Stimulated activated CD8-positive, alpha-beta memory T cell treated with anti-CD3 and anti-CD28 coated beads, Interleukin-4, amount 100 ng/mL, for 24 hours (primary cell): ENCODE data around the gene PRSS35.
"Not testable (repeated sequence)": the region's sequence is repeated elsewhere in the genome, so short reads cannot be mapped to it uniquely, and the experiment has no call there.

Experiments used
- DNase-seq: peaks from one replicate; pipeline ENCODE4 v3.0.0-alpha.2; 2020; ENCODE audit warnings: low read depth

The PRSS35 gene

DNA sequence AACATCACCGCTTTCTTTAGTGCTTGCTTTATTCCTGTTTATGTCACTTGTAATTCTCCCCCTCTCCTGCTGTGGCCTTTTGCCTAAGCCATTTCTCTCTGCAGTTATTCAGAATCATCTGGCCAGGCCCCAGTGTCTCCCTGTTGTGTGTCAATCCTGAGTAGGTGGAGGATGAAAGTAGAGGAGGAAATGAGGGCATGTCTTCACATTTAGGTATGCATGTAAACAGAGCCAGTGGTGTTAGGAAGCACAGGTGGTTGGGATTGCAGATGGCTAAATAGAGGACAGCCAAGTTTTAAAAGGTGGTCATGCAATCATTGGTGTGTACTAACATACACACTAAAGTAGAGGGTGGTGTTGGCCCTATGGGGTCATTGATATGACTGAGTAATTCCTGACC lies 5.2 kb downstream of the PRSS35 start:
- DNase-seq, result no peak

DNA sequence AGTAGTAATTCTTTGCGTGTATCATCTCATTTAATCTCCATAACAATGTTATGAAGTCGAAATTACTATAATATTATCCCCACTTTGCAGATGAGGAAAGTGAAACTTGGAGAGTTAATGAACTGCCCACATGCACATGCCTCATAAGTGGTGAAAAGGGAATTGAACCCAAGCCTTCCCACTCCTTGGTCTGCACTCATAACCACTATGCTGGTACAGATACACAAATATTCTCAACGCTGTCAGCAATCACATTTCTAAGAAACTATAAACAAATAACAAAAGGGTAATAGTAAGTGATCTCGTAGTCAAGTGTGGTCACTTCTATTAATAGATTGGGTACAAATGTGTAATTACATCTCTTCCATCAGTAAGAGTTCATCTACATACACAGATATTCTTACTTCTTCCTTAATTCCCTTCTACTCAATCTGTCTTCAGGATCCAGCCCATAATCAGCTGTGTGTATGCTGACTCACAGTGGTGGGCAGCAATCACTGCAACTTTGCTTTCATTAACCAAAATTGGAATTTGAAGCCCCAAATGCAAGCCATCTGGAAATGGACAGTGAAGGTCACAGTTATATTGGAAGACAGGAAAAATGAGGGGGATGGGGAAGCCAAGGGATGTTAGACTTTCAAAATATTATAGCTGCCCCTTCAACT lies 6.6 kb downstream of the PRSS35 start:
- DNase-seq, result no peak

DNA sequence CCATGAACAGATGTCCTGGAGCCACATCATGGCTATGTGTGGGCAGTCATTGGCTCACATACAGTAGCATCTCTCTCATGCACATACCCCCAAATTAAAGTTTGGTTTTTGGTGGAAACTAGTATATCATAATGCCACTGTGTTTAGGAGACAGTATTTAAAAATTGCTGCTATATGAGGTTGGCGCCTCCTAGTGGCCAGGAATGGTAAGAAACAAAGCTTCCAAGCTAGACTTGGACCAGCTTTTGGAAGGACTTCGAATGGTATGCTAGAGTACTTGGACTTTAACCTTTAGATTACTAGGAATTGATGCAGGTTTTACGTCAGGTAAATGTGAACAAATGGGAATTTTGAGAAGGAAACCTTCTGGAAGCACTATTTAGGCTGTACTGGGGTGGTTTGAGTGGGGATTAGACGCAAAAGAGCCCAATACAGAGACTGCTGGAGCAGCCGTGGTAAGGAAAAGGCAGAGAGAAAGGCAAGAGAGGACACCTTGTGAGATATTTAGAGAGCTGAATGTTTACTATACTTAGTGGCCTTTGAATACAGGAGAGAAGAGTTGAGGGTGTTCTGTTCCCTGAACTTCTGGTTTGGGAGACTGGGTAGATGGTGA lies 23.8 kb downstream of the PRSS35 start:
- DNase-seq, result no peak

DNA sequence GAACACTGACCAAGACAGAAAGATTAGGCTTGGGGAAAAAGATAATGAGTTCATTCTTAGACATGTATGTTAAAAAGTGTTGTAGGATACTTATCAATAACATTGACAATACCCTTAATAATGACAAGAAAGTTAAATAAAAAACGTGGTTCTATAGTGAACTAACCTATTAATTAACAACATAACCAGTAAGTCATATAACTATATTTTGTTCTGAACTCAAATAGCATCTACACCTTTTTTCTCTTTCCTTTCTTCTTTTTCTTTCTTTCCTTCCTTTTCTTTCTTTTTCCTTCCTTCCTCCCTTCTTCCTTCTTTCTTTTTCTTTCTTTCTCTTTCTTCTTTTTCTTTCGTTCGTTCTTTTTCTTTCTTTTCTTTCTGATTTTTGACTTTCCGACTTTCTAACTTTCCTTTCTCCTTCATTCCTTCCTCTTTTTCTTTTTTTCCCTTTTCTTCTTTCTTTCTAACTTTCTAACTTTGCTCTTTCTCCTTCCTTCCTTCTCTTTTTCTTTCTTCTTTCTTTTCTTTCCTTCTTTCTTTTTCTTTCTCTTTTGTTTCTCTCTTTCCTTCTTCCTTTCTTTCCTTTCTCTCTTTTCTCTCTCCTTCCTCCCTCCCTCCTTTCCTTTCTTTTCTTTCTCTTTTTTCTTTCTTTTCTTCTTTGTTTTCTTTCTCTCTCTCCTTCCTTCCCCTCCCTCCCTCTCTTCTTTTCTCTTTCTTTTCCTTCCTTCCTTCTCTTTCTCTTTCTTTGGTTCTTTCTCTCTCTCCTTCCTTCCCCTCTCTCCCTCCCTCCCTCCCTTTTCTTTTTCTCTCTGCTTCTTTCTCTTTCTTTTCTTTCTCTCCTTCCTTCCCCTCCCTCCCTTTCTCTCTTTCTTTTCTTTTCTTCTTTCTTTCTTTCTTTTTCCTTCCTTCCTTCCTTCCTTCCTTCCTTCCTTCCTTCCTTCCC lies 24.6 kb downstream of the PRSS35 start:
- DNase-seq, result no peak

DNA sequence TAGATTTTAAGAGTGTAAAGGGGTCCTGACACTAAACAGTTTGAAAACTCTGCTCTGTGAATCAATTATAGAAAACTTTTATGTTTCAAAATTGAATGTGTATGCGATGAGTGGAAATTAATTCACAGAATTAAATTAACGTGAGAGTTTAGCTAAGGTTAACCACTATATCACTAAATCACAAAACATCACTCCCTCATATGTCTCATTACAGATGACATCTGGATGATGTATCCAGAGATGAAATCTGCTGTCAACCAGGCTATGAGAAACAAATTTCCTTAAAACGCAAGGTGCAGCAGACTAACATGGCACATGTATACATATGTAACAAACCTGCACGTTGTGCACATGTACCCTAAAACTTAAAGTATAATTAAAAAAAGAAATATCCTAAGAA lies 27.3 kb downstream of the PRSS35 start:
- no peak for DNase-seq

DNA sequence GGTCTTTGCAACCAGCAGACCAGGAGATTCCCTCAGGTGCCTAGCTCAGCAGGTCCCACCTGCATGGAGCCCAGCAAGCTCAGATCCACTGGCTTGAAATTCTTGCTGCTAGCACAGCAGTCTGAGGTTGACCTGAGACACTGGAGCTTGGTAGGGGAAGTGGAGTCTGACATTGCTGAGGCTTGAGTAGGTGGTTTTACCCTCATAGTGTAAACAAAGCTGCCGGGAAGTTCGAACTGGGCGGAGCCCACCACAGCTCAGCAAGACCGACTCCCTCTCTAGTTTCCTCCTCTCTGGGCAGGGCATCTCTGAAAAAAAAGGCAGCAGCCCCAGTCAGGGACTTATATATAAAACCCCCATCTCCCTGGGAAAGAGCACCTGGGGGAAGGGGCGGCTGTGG lies 34.3 kb downstream of the PRSS35 start:
- peak; percentile 1 for DNase-seq

DNA sequence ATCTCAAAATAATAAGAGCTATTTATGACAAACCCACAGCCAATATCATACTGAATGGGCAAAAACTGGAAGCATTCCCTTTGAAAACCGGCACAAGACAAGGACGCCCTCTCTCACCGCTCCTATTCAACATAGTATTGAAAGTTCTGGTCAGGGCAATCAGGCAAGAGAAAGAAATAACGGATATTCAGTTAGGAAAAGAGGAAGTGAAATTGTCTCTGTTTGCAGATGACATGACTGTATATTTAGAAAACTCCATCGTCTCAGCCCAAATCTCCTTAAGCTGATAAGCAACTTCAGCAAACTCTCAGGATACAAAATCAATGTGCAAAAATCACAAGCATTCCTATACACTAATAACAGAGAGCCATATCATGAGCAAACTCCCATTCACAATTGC lies 38.1 kb downstream of the PRSS35 start:
- not testable (repeated sequence) for DNase-seq

DNA sequence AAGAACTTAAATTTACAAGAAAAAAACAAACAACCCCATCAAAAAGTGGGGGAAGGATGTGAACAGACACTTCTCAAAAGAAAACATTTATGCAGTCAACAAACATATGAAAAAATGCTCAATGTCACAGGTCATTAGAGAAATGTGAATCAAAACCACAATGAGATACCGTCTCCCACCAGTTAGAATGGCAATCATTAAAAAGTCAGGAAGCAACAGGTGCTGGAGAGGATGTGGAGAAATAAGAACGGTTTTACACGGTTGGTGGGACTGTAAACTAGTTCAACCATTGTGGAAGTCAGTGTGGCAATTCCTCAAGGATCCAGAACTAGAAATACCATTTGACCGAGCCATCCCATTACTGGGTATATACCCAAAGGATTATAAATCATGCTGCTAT lies 39.4 kb downstream of the PRSS35 start:
- DNase-seq, result not testable (repeated sequence)

DNA sequence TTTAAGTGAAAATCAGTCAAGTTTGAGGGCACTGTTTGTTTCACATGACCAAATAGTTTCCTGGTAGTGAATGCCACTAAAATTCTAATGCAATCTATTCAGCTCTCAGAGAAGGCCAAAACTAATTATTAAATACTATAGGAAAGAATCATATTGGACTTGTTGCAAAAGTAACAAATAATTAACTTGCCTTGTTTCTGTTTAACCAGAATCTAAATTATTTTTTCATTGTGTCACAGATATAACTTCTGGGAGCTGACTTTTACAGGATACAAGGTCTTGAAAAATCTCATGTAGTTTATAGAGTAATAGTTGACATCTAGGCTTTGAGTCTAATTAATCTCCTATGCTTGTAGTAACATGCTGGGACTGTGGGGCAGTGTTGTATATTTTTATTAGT lies 44.5 kb downstream of the PRSS35 start:
- no peak for DNase-seq

DNA sequence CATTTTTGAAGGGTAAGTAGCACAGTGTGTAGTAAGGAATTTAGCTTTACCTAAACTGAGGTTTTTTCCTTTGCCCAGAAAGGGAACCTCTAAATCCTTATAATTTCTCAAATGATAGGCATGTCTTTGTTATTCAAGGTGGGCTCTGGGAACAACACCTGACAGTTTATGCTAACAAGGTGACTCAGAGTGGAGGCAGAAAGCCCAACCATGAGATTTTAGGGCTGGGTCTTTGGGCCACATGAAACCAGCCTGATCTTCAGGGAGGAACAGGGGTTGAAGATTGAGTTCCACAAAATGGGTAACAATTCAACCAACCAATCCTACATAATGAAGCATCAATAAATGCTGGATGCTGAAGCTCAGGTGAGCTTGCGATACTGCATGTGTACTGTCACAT lies 46.6 kb downstream of the PRSS35 start:
- DNase-seq, result no peak

DNA sequence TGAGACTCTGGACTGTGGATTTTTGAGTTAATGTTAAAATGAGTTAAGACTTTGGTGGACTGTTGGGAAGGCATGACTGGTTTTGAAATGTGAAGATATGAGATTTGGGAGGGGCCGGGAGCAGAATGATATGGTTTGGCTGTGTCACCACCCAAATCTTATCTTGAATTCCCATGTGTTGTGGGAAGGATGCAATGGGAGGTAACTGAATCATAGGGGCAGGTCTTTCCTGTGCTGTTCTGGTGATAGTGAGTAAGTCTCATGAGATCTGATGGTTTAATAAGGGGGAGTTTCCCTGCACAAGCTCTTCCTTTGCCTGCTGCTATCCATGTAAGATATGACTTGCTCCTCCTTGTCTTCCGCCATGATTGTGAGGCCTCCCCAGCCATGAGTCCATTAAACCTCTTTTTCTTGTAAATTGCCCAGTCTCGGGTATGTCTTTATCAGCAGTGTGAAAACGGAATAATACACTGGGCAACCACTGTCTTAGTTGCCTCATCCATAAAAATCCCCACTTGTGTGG lies 59.4 kb downstream of the PRSS35 start:
- not testable (repeated sequence) for DNase-seq

DNA sequence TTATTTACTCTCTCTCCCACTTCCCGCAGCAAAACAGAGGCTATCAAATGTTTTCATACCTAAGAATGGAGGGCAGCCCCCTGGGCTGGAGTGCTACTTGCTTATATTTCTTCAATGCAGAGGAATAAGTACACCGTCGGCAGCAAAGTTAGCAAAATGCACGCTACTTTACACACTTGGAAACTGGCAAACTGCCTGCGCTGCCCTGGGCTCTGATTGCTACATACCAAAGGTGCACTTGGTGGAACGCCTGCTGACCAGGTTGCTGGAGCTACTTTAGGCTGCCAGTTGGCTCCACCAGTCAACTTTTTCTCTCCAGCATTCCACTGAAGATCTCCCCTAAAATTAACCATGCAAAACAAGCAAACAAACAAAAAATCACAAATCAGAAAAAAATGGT lies 62.4 kb downstream of the PRSS35 start:
- no peak for DNase-seq
